Upper lobe of right lung (tissue), 1 donor: Measurements from ENCODE around the gene TPCN2. TPM values are rescaled to one million over a fixed set of nuclear protein-coding genes. Genes with fewer than 3 reads are reported as not detected.

Source experiments
- ATAC-seq: fragments of 200-7000 bp; cut with Tn5 transposase; one replicate; pipeline ENCODE4 v1.9.1; 2020; ENCODE audit warnings: mild to moderate bottlenecking, moderate library complexity
- DNase-seq: peaks from one replicate; pipeline ENCODE4 v3.0.0-alpha.2; 2020
- H3K27ac ChIP-seq: fragments of 200-600 bp; one replicate; pipeline ENCODE4 v1.8.0; 2022
- H3K27me3 ChIP-seq: fragments of 200-600 bp; one replicate; pipeline ENCODE4 v1.8.0; 2022; ENCODE audit warnings: mild to moderate bottlenecking
- H3K36me3 ChIP-seq: fragments of 200-600 bp; one replicate; pipeline ENCODE4 v1.8.0; 2022
- H3K4me1 ChIP-seq: fragments of 200-600 bp; one replicate; pipeline ENCODE4 v1.8.0; 2022
- H3K4me3 ChIP-seq: fragments of 200-600 bp; one replicate; pipeline ENCODE4 v1.8.0; 2022; ENCODE audit warnings: mild to moderate bottlenecking
- H3K9me3 ChIP-seq: fragments of 200-600 bp; one replicate; pipeline ENCODE4 v1.8.0; 2022
- intact Hi-C: fragments of 100-400 bp; cut with DNase I; formaldehyde crosslinking; loops from one replicate; pipeline ENCODE4 v1.11.0; 2022
- total RNA-seq: library from RNA; stranded (reverse); fragmentation: NEBNext Ultra II Directional; extraction: Animal tissue kit (Norgen Biotek cat#: 25700); gene quantifications from one replicate; pipeline ENCODE4 v1.2.1, GENCODE V29; 2021
- TF ChIP-seq, protein P1 (sequence below): fragments of 200-600 bp; IDR thresholded peaks from one replicate; pipeline ENCODE4 v1.8.0; 2022; ENCODE audit warnings: antibody characterized with exemption
- donor health status: DM: no; HTN: yes; CAD: no; lungs with severe emphysema.

Gene TPCN2
- total RNA-seq, 1 donor from 2014 or later, result 16.6 TPM

DNA sequence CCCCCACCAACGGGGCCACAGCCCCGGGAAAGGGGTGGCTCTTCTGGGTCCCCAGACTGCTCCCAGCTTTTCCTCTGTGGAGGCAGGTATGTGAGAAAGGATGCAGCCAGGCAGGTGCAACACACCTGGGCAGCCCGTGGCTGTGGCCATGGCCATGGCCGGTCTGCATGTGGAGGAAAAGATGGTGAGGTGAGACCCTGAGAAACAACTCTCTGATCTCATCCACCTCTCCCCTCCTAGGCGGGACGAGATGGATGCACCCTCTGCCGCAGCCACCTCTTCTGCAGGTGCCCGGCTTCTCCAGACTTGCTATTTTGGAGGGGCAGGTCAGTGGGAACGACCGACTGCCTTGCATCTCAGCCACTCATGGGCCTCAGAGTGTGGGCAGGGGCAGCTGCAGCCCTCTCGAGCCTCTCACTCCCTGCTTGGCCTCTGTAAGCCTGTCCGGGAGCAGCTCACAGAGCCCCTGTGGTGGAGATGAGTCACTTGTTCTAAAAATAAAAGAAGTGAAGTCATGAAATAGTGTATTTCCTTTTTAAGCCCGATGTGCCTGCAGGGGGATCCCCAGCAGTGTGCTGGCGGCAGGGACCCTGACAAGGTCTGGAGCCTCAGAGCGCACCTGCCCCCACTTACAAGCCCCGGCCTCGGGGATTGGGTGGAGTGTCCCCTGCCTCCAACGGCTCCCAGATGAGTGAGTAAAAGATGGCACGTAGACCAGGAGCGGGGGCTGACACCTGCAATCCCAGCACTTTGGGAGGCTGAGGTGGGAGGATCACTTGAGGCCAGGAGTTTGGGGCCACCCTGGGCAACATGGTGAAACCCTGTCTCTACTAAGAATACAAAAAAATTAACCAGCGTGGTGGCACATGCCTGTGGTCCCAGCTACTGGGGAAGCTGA is 117.7 kb downstream of the TPCN2 start:
- Histone ChIP-seq H3K27me3 (no peaks in the 10 kb centered on the region), H3K4me3 (no peak overlapping the region), H3K27ac (no peak overlapping the region), H3K36me3 (no peaks in the 10 kb centered on the region), H3K4me1 (peaks cover 8% of the 10 kb centered on the region), H3K9me3 (no peaks in the 10 kb centered on the region)
- ATAC-seq, result peak; percentile 54
- TF ChIP-seq, protein P1, sequence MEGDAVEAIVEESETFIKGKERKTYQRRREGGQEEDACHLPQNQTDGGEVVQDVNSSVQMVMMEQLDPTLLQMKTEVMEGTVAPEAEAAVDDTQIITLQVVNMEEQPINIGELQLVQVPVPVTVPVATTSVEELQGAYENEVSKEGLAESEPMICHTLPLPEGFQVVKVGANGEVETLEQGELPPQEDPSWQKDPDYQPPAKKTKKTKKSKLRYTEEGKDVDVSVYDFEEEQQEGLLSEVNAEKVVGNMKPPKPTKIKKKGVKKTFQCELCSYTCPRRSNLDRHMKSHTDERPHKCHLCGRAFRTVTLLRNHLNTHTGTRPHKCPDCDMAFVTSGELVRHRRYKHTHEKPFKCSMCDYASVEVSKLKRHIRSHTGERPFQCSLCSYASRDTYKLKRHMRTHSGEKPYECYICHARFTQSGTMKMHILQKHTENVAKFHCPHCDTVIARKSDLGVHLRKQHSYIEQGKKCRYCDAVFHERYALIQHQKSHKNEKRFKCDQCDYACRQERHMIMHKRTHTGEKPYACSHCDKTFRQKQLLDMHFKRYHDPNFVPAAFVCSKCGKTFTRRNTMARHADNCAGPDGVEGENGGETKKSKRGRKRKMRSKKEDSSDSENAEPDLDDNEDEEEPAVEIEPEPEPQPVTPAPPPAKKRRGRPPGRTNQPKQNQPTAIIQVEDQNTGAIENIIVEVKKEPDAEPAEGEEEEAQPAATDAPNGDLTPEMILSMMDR, result peak; percentile 10
- intact Hi-C loops, result no loop called here
- no peak for DNase-seq

DNA sequence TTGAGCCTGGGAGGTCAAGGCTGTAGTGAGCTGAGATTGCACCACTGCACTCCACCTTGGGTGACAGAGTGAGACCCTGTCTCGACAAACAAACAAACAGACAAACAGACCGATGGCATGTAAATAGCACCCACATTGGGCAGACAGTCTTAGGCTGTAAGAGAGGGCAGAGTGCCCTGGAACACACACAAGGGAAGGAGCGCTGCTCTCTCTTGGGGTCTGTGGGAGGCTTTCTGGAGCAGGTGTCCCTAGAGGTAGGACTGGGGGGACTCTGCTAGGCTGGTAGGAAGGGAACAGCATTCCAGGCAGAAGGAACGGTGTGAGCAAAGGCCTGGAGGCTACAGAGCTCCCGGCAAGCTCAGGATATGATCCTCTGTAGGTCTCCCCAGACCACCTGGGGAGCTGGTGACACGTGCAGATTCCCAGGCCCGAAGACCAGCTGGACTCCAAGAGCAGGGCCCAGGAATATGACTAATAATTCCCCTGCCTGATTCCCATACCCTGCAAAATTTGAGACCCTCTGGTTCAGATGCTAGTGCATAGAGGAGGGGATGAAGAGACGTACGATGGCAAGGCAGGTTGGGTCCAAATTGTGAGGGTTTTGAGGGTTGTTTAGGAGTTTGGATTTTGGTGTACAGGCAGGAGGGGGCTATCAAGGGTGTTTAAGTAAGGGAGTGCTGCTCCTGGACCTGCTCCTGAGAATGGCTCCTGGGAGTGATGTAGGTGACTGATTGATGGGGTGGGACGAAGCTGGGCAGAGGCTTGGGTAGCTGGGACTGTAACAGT is 118.6 kb downstream of the TPCN2 start:
- Histone ChIP-seq H3K9me3 (no peaks in the 10 kb centered on the region), H3K4me3 (no peak overlapping the region), H3K36me3 (no peaks in the 10 kb centered on the region), H3K27ac (no peak overlapping the region), H3K4me1 (peaks cover 8% of the 10 kb centered on the region), H3K27me3 (no peaks in the 10 kb centered on the region)
- intact Hi-C loops, result no loop called here
- no peak for ATAC-seq
- DNase-seq, result no peak
- TF ChIP-seq, protein P1, result no peak

DNA sequence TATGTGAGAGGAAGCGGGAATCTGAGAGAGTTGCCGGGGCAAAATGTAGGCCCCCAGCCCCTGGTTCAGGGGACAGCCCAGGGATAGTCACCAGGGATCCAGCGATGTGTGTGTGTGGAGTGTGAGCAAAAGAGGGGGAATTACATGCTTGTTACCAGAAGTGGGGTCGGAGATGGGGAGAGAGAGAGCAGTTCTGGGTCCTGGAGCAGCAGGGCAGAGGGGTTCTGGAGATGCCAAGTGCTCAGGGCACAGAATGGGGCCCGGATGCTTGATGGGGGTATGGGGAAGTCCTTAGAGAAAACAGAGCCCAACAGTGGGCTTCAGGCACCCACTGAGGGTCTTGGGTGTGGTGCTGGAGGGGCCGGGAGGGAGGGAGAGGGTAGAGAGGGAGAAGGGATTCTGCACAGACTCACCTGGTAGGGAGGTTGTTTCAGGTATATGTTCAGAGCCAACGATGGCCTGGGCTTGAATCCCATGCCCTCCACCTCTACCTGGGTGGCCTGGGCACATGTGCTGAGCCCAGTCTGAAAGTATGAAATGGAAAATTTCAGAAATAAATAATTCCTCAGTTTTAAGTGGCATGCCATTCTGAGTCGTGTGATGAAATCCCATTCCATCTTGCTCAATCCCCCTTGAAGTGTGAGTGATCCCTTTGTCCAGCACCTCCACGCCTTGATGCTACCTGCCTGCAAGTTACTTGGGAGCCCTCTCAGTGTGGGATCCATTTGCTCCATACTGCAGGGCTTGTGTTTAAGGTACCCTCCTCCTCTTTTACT is 119.4 kb downstream of the TPCN2 start:
- Histone ChIP-seq H3K36me3 (no peaks in the 10 kb centered on the region), H3K4me1 (peaks cover 8% of the 10 kb centered on the region), H3K27me3 (no peaks in the 10 kb centered on the region), H3K4me3 (no peak overlapping the region), H3K9me3 (no peaks in the 10 kb centered on the region), H3K27ac (no peak overlapping the region)
- ATAC-seq (peak; percentile 45), DNase-seq (peak; percentile 47)
- intact Hi-C loops, result no loop called here
- TF ChIP-seq, protein P1, result no peak

DNA sequence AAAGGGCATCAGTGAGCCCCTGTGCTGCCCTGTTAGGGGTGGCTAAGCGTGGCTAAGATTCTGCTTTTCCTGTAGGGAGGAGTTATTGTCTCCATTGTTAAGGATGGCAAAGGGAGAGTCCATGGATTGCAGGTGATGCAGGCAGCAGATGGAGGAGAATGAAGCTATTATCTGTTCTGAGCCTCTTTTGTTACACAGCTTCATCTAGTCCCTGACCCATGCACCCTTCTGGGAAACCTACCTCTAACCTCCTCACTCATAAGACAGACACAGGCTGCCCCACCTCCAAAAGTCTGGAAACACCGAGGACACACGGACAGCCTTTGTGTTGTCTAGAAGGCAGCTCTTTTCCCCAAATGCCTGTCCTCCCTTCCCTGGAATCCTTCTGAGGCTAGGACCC is 120.7 kb downstream of the TPCN2 start:
- Histone ChIP-seq H3K4me3 (no peak overlapping the region), H3K36me3 (no peaks in the 10 kb centered on the region), H3K27me3 (no peaks in the 10 kb centered on the region), H3K4me1 (peaks cover 8% of the 10 kb centered on the region), H3K27ac (no peak overlapping the region), H3K9me3 (no peaks in the 10 kb centered on the region)
- ATAC-seq, result no peak
- intact Hi-C loops, result no loop called here
- TF ChIP-seq, protein P1, result no peak
- DNase-seq, result no peak

DNA sequence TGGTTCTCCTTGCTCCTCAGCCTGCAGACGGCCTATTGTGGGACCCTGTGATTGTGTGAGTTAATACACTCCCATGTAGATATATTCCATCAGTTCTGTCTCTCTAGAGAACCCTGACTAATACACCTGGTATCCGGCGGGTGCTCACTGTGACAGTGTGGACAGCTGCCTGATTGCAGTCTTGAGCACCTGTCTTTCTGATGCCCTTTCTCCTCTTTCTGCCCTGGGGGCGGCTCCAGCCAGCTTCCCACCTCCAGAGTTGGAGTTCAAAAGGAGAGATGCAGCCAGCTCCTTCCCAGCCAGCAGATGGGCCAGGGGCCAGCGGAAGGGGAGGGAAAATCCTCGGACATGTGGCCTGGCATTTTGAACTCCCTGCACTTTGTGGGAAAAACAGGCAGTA is 122.0 kb downstream of the TPCN2 start:
- Histone ChIP-seq H3K27me3 (no peaks in the 10 kb centered on the region), H3K4me3 (no peak overlapping the region), H3K9me3 (no peaks in the 10 kb centered on the region), H3K4me1 (peaks cover 8% of the 10 kb centered on the region), H3K36me3 (no peaks in the 10 kb centered on the region), H3K27ac (no peak overlapping the region)
- ATAC-seq (no peak), DNase-seq (peak; percentile 61)
- intact Hi-C loops, result no loop called here
- TF ChIP-seq, protein P1, result no peak
